Right lobe of liver (tissue), 6 donors: ENCODE data around the gene ZNF438. TPM values are rescaled to one million over a fixed set of nuclear protein-coding genes. Genes with fewer than 3 reads are reported as not detected.

Experiments used
- ATAC-seq, 4 donors: fragments of 200-7000 bp; cut with Tn5 transposase; one replicate each; pipeline ENCODE4 v1.9.1; 2020; ENCODE audit warnings: mild to moderate bottlenecking in 4 of 4, moderate library complexity in 4 of 4
- DNase-seq, 3 donors: peaks; one replicate each; pipeline ENCODE4 v3.0.0-alpha.2; 2020
- H3K27ac ChIP-seq, 3 donors: fragments of 200-600 bp; one replicate each; pipeline ENCODE4 v1.8.0; 2022
- H3K27me3 ChIP-seq, 2 donors: fragments of 200-600 bp; one replicate each; pipeline ENCODE4 v1.8.0; 2022
- H3K36me3 ChIP-seq, 4 donors: fragments of 200-600 bp; sonication (generic) in 1 of 4; one replicate each; pipeline versions ENCODE4 v1.5.1 to v1.8.0; 2017 to 2022; ENCODE audit warnings: control low read depth in 1 of 4
- H3K4me1 ChIP-seq, 4 donors: fragments of 200-600 bp; sonication (generic) in 1 of 4; one replicate each; pipeline versions ENCODE4 v1.5.1 to v1.8.0; 2017 to 2022; ENCODE audit warnings: control low read depth in 1 of 4
- H3K4me3 ChIP-seq, 3 donors: fragments of 200-600 bp; one replicate each; pipeline ENCODE4 v1.8.0; 2022
- H3K9me3 ChIP-seq, 4 donors: fragments of 200-600 bp; sonication (generic) in 1 of 4; one replicate each; pipeline versions ENCODE4 v1.5.1 to v1.8.0; 2017 to 2022; ENCODE audit warnings: control low read depth in 1 of 4
- CTCF ChIP-seq, 4 donors: fragments of 200-600 bp in 3 of 4; fragments of 450-650 bp in 1 of 4; IDR thresholded peaks; one replicate each; pipeline versions ENCODE4 v1.5.1 to v1.8.0; 2016 to 2022; ENCODE audit warnings: antibody characterized with exemption in 4 of 4, mild to moderate bottlenecking in 2 of 4
- POLR2A ChIP-seq: fragments of 450-650 bp; IDR thresholded peaks from one replicate; pipeline ENCODE4 v1.6.1; 2017; ENCODE audit warnings: antibody characterized with exemption, mild to moderate bottlenecking
- WGBS: methylation state at CpG from one replicate; pipeline ENCODE4 v1.1.6; 2018; ENCODE audit warnings: low coverage, low lambda C conversion rate; ENCODE audit not compliant: insufficient coverage; ENCODE audit errors: missing lambda C conversion rate; 5-methylcytosine and 5-hydroxymethylcytosine counted together
- intact Hi-C, 2 donors: fragments of 100-400 bp; cut with DNase I; formaldehyde crosslinking; loops; one replicate each; pipeline versions ENCODE4 v1.11.2 to v1.14.1; 2022
- total RNA-seq, 6 experiments: library from RNA; depleted of rRNA in 2 of 6; stranded (reverse); fragments of >200 nt in 2 of 6; fragmentation: NEBNext Ultra II Directional in 3 of 6; extraction: Animal tissue kit (Norgen Biotek cat#: 25700) in 3 of 6; gene quantifications; one replicate each; pipeline versions ENCODE4 v1.1.0 to v1.2.4, GENCODE V29; 2016 to 2023
- donor health status: DM: no; HTN: yes; CAD: no.
- donor health status: DM: no; HTN: no; CAD: no.
- donor health status: DM: no; HTN: no; CAD: no.
- donor health status: DM: no; HTN: yes; CAD: no.
- donor health status: DM: no; HTN: yes; CAD: no.

The ZNF438 gene
- total RNA-seq, 6 experiments from 2014 or later = 2.5 to 5.2 (median 3.3) TPM

DNA sequence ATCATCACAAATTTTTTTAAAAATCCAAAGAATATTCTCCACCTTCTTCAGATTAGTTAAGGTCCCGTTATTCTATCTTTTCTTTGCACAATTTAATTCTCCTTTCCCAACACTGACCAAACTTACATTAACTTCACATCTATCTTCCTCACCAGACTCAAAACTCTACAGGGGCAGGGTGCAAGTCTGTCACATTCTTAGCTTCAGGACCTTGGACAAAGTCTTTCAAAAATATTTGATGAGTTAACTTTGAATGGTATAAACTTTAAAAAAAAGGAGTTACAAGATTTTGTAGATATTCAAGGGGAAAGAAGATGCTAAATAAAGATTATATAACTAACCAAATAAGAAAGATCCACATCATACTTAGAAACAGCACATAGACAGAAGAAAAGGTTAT, 132.7 kb downstream of the ZNF438 start:
- intact Hi-C loops = no loop called here
- 93% methylated on average over 1 of the region's 1 CpG for WGBS
- Histone ChIP-seq H3K27me3 (no peaks in the 10 kb centered on the region), H3K4me1 (no peaks in the 10 kb centered on the region), H3K4me3 (no peak overlapping the region), H3K9me3 (no peaks in the 10 kb centered on the region), H3K27ac (no peak overlapping the region), H3K36me3 (no peaks in the 10 kb centered on the region)
- TF ChIP-seq CTCF (IDR thresholded peaks at IDR 0.05) (no peak), POLR2A (no peak)
- DNase-seq = no peak
- no peak for ATAC-seq

GRCh38 chr10:30897547-30897946, 134.1 kb downstream of the ZNF438 start:
- H3K27me3 ChIP-seq = no peaks in the 10 kb centered on the region
- H3K36me3 ChIP-seq = no peaks in the 10 kb centered on the region
- no peaks in the 10 kb centered on the region for H3K4me1 ChIP-seq
- intact Hi-C loops = no loop called here
- ATAC-seq (no peak), DNase-seq (no peak)
- no peaks in the 10 kb centered on the region for H3K9me3 ChIP-seq
- WGBS = 89% methylated on average over 1 of the region's 1 CpG
- no peak overlapping the region for H3K27ac ChIP-seq
- no peak for TF ChIP-seq POLR2A
- TF ChIP-seq CTCF (IDR thresholded peaks at IDR 0.05) = no peak
- no peak overlapping the region for H3K4me3 ChIP-seq

GRCh38 chr10:30897048-30897447, 134.6 kb downstream of the ZNF438 start:
- Histone ChIP-seq H3K36me3 (no peaks in the 10 kb centered on the region), H3K4me3 (no peak overlapping the region), H3K27ac (no peak overlapping the region), H3K9me3 (no peaks in the 10 kb centered on the region), H3K4me1 (no peaks in the 10 kb centered on the region), H3K27me3 (no peaks in the 10 kb centered on the region)
- DNase-seq (no peak), ATAC-seq (no peak)
- TF ChIP-seq CTCF (IDR thresholded peaks at IDR 0.05) (no peak), POLR2A (no peak)
- intact Hi-C loops = no loop called here

- no peak overlapping the region for H3K4me3 ChIP-seq
- DNase-seq (no peak), ATAC-seq (no peak)
- H3K9me3 ChIP-seq = no peaks in the 10 kb centered on the region
- no peaks in the 10 kb centered on the region for H3K4me1 ChIP-seq
- H3K27me3 ChIP-seq = no peaks in the 10 kb centered on the region
- intact Hi-C loops = no loop called here
- H3K27ac ChIP-seq = no peak overlapping the region
- no peak for TF ChIP-seq POLR2A
- TF ChIP-seq CTCF (IDR thresholded peaks at IDR 0.05) = no peak
- 87% methylated on average over 5 of the region's 5 CpGs for WGBS
- H3K36me3 ChIP-seq = no peaks in the 10 kb centered on the region
Measured at GRCh38 chr10:30894221-30894620, 137.4 kb downstream of the ZNF438 start.

DNA sequence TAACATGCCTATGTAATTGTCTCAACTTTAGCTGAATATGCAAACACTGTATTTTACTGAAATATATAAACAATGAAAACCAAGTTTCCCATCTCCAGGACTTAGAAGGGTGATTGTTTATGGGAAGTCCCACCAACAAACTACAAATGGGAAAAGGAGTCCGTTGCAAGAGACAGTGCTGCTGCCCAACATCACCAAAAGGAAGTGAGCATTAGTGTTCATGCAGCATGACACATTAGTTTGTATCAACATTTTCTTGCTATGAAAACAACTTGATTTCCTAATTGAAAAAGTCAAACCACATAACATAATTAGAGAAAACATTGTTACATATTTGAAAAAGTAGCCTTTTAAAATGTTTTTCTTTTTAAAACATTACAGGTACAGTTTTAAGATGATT, 138.5 kb downstream of the ZNF438 start:
- no peak for DNase-seq
- WGBS = 60% methylated on average over 1 of the region's 1 CpG
- Histone ChIP-seq H3K27ac (no peak overlapping the region), H3K9me3 (no peaks in the 10 kb centered on the region), H3K27me3 (no peaks in the 10 kb centered on the region), H3K4me1 (no peaks in the 10 kb centered on the region), H3K4me3 (no peak overlapping the region), H3K36me3 (no peaks in the 10 kb centered on the region)
- TF ChIP-seq POLR2A (no peak), CTCF (IDR thresholded peaks at IDR 0.05) (no peak)
- no peak for ATAC-seq
- intact Hi-C loops = no loop called here
